HEK293T (cell line): ENCODE results near the gene PILRA.
"Not testable (repeated sequence)": the region's sequence is repeated elsewhere in the genome, so short reads cannot be mapped to it uniquely, and the experiment has no call there.

Source experiments
- BHLHE40 ChIP-seq: fragments of 450-650 bp; IDR thresholded peaks from 2 replicates; pipeline ENCODE4 v1.6.1; 2016; ENCODE audit warnings: mild to moderate bottlenecking, moderate library complexity, borderline replicate concordance
- ELF4 ChIP-seq: fragments of 450-650 bp; IDR thresholded peaks from 2 replicates; pipeline ENCODE4 v1.6.1; 2017; ENCODE audit warnings: antibody characterized with exemption
- FOXK2 ChIP-seq: fragments of 450-650 bp; IDR thresholded peaks from 2 replicates; pipeline ENCODE4 v1.6.1; 2016; ENCODE audit warnings: mild to moderate bottlenecking
- LEF1 ChIP-seq: fragments of 450-650 bp; IDR thresholded peaks from 2 replicates; pipeline ENCODE4 v1.6.1; 2017; ENCODE audit warnings: mild to moderate bottlenecking, borderline replicate concordance
- NFRKB ChIP-seq: fragments of 450-650 bp; IDR thresholded peaks from 2 replicates; pipeline ENCODE4 v1.6.1; 2016; ENCODE audit warnings: mild to moderate bottlenecking, moderate library complexity
- PKNOX1 ChIP-seq: fragments of 450-650 bp; IDR thresholded peaks from 2 replicates; pipeline ENCODE4 v1.6.1; 2016
- SUZ12 ChIP-seq: fragments of 450-650 bp; IDR thresholded peaks from 2 replicates; pipeline ENCODE4 v1.6.1; 2016; ENCODE audit warnings: mild to moderate bottlenecking
- TARDBP ChIP-seq: fragments of 450-650 bp; IDR thresholded peaks from 2 replicates; pipeline ENCODE4 v1.6.1; 2016

- not testable (repeated sequence) for TF ChIP-seq BHLHE40, PKNOX1, ELF4, LEF1, FOXK2, NFRKB, TARDBP, SUZ12
Measured at GRCh38 chr7:100373870-100374598, 747 bp downstream of the PILRA start.
